ENCODE data around the gene SLC35A3.

The SLC35A3 gene

GRCh38 chr1:99992044-99992722 is 22.4 kb downstream of the SLC35A3 start:
- TF ChIP-seq CTCF (IDR thresholded peaks at IDR 0.05; ENCODE audit: low read depth, low read length, missing control alignments) = no peak
- no peak for DNase-seq (ENCODE audit: low read depth)
- in situ Hi-C loops (cut with HindIII; ENCODE audit: low sequenced_read_pairs) = no loop called here
- no peak overlapping the region for H3K4me3 ChIP-seq (ENCODE audit: low read depth, low read length)

GRCh38 chr1:99992760-99993467 is 23.1 kb downstream of the SLC35A3 start:
- no peak overlapping the region for H3K4me3 ChIP-seq (ENCODE audit: low read depth, low read length)
- TF ChIP-seq CTCF (IDR thresholded peaks at IDR 0.05; ENCODE audit: low read depth, low read length, missing control alignments) = no peak
- no peak for DNase-seq (ENCODE audit: low read depth)
- in situ Hi-C loops (cut with HindIII; ENCODE audit: low sequenced_read_pairs) = no loop called here

GRCh38 chr1:99993468-99993845 is 23.7 kb downstream of the SLC35A3 start:
- in situ Hi-C loops (cut with HindIII; ENCODE audit: low sequenced_read_pairs) = no loop called here
- no peak overlapping the region for H3K4me3 ChIP-seq (ENCODE audit: low read depth, low read length)
- TF ChIP-seq CTCF (IDR thresholded peaks at IDR 0.05; ENCODE audit: low read depth, low read length, missing control alignments) = no peak
- no peak for DNase-seq (ENCODE audit: low read depth)

GRCh38 chr1:99994496-99994895 is 24.7 kb downstream of the SLC35A3 start:
- no peak for DNase-seq (ENCODE audit: low read depth)
- no peak for TF ChIP-seq CTCF (IDR thresholded peaks at IDR 0.05; ENCODE audit: low read depth, low read length, missing control alignments)
- H3K4me3 ChIP-seq (ENCODE audit: low read depth, low read length) = no peak overlapping the region
- in situ Hi-C loops (cut with HindIII; ENCODE audit: low sequenced_read_pairs) = no loop called here

GRCh38 chr1:99996951-99997350 is 27.2 kb downstream of the SLC35A3 start:
- no peak overlapping the region for H3K4me3 ChIP-seq (ENCODE audit: low read depth, low read length)
- DNase-seq (ENCODE audit: low read depth) = no peak
- TF ChIP-seq CTCF (IDR thresholded peaks at IDR 0.05; ENCODE audit: low read depth, low read length, missing control alignments) = no peak
- in situ Hi-C loops (cut with HindIII; ENCODE audit: low sequenced_read_pairs) = no loop called here

GRCh38 chr1:100001462-100001861 is 31.7 kb downstream of the SLC35A3 start:
- in situ Hi-C loops (cut with HindIII; ENCODE audit: low sequenced_read_pairs) = no loop called here
- TF ChIP-seq CTCF (IDR thresholded peaks at IDR 0.05; ENCODE audit: low read depth, low read length, missing control alignments) = no peak
- DNase-seq (ENCODE audit: low read depth) = no peak
- no peak overlapping the region for H3K4me3 ChIP-seq (ENCODE audit: low read depth, low read length)
